ENCODE results near the gene TMEM89. TPM values are rescaled to one million over a fixed set of nuclear protein-coding genes. Genes with fewer than 3 reads are reported as not detected.

Gene TMEM89
- total RNA-seq, 1 experiment from 2014 or later, result not detected

DNA sequence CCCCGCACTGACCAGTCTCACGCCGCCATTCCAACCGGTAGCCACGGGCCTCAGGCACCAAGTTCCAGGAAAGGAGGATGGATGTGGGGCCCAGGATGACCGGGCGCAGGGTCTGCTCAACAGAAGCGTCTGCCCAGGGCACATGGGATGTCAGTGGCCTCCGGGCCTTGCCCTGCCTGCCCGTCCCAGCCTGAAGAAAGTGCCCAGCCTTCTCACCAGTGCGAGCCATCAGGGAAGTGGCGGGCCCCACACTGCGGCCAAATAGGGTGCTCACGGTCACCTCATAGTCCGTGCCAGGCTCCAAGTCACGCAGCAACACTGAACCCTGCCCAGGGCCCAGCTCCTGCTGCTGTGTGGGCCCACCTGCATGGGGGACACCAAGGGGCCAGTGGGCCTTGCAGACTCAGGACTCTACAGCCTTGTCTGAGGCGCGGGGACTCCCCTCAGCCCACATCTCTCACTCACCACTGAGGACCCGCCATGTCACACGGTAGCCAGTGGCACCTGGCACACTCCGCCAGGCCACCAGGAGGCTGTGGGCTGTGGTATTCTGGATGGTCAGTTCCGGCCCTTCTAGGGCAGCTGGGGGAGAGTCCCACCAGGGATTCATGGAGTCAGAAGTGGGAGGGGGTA lies 29.6 kb downstream of the TMEM89 start:
- intact Hi-C loops (cut with micrococcal nuclease), result no loop called here
- Mint-ChIP-seq H3K4me1 (ENCODE audit: insufficient read depth, unreplicated experiment) (peaks cover 28% of the 10 kb centered on the region), H3K9me3 (ENCODE audit: unreplicated experiment) (no peaks in the 10 kb centered on the region), H3K36me3 (ENCODE audit: insufficient read depth, unreplicated experiment) (peaks cover 26% of the 10 kb centered on the region), H3K27me3 (ENCODE audit: insufficient read depth, unreplicated experiment) (no peaks in the 10 kb centered on the region), H3K4me3 (ENCODE audit: unreplicated experiment) (no peak overlapping the region), H3K27ac (ENCODE audit: low read depth, unreplicated experiment) (no peak overlapping the region)
- ChIA-PET POLR2A (no interaction called here), CTCF (no interaction called here)
- BruUV-seq (replicated peaks), result no TSS peak
- no peak for DNase-seq (ENCODE audit: unreplicated experiment)
- no peak for TF ChIP-seq CTCF (IDR thresholded peaks at IDR 0.05; ENCODE audit: unreplicated experiment)

DNA sequence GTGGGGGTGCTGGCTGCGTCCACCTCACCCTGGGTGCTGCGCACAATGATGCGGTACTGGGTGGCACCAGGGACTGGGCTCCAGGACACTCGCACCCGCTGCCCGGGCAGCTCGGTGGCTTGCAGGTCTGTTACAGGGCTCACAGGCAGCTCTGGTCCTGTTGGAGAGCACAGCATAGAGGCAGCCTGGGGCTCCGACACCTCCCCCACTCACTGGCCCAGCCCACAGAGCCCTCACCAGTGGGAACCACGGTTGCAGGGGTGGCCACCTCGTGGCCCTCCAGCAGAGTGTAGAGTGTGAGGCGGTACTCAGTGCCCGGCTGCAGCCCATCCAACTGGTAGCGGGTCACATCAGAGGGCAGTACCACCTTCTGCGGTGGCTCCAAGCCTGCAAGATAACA lies 30.1 kb downstream of the TMEM89 start:
- Mint-ChIP-seq H3K9me3 (ENCODE audit: unreplicated experiment) (no peaks in the 10 kb centered on the region), H3K4me1 (ENCODE audit: insufficient read depth, unreplicated experiment) (peaks cover 22% of the 10 kb centered on the region), H3K4me3 (ENCODE audit: unreplicated experiment) (no peak overlapping the region), H3K27ac (ENCODE audit: low read depth, unreplicated experiment) (peak overlapping the region; percentile 53), H3K36me3 (ENCODE audit: insufficient read depth, unreplicated experiment) (peaks cover 26% of the 10 kb centered on the region), H3K27me3 (ENCODE audit: insufficient read depth, unreplicated experiment) (no peaks in the 10 kb centered on the region)
- no peak for TF ChIP-seq CTCF (IDR thresholded peaks at IDR 0.05; ENCODE audit: unreplicated experiment)
- no peak for DNase-seq (ENCODE audit: unreplicated experiment)
- CTCF ChIA-PET, result no interaction called here
- intact Hi-C loops (cut with micrococcal nuclease), result no loop called here
- POLR2A ChIA-PET, result no interaction called here
- no TSS peak for BruUV-seq (replicated peaks)

- CTCF ChIA-PET, result interaction anchor here (0.7 to 1.3 kb wide), 3 partner anchors 27 to 32 kb away, joined by 3 to 4 read pairs (median 3); no protein-coding TSS in a partner anchor
- Mint-ChIP-seq H3K9me3 (ENCODE audit: unreplicated experiment) (no peaks in the 10 kb centered on the region), H3K27ac (ENCODE audit: low read depth, unreplicated experiment) (no peak overlapping the region), H3K4me3 (ENCODE audit: unreplicated experiment) (no peak overlapping the region), H3K36me3 (ENCODE audit: insufficient read depth, unreplicated experiment) (peaks cover 39% of the 10 kb centered on the region), H3K27me3 (ENCODE audit: insufficient read depth, unreplicated experiment) (no peaks in the 10 kb centered on the region), H3K4me1 (ENCODE audit: insufficient read depth, unreplicated experiment) (peaks cover 13% of the 10 kb centered on the region)
- POLR2A ChIA-PET, result no interaction called here
- intact Hi-C loops (cut with micrococcal nuclease), result no loop called here
- no peak for TF ChIP-seq CTCF (IDR thresholded peaks at IDR 0.05; ENCODE audit: unreplicated experiment)
- no TSS peak for BruUV-seq (replicated peaks)
- DNase-seq (ENCODE audit: unreplicated experiment), result no peak
Observed at GRCh38 chr3:48588230-48588629, 33.3 kb downstream of the TMEM89 start.

- CTCF ChIA-PET, result interaction anchor here (0.5 to 1.3 kb wide), 3 partner anchors 26 to 277 kb away, joined by 3 to 4 read pairs (median 3); no protein-coding TSS in a partner anchor
- peak overlapping the region; percentile 6 for H3K27ac Mint-ChIP-seq (ENCODE audit: low read depth, unreplicated experiment)
Observed at GRCh38 chr3:48587686-48588085, 33.9 kb downstream of the TMEM89 start.

More at GRCh38 chr3:48587686-48588085, 33.9 kb downstream of the TMEM89 start:
- intact Hi-C loops (cut with micrococcal nuclease), result no loop called here
- Mint-ChIP-seq H3K27me3 (ENCODE audit: insufficient read depth, unreplicated experiment) (no peaks in the 10 kb centered on the region), H3K9me3 (ENCODE audit: unreplicated experiment) (no peaks in the 10 kb centered on the region), H3K36me3 (ENCODE audit: insufficient read depth, unreplicated experiment) (peaks cover 43% of the 10 kb centered on the region), H3K4me3 (ENCODE audit: unreplicated experiment) (no peak overlapping the region), H3K4me1 (ENCODE audit: insufficient read depth, unreplicated experiment) (peaks cover 13% of the 10 kb centered on the region)
- POLR2A ChIA-PET, result interaction anchor here (0.6 kb wide), 1 partner anchor 99 kb away, joined by 4 read pairs; no protein-coding TSS in a partner anchor
- no peak for TF ChIP-seq CTCF (IDR thresholded peaks at IDR 0.05; ENCODE audit: unreplicated experiment)
- no TSS peak for BruUV-seq (replicated peaks)
- no peak for DNase-seq (ENCODE audit: unreplicated experiment)
